ENCODE data around the gene BMP6. TPM values are rescaled to one million over a fixed set of nuclear protein-coding genes. Genes with fewer than 3 reads are reported as not detected.

The BMP6 gene
- total RNA-seq, 1 donor from 2014 or later, result 0.60 TPM

DNA sequence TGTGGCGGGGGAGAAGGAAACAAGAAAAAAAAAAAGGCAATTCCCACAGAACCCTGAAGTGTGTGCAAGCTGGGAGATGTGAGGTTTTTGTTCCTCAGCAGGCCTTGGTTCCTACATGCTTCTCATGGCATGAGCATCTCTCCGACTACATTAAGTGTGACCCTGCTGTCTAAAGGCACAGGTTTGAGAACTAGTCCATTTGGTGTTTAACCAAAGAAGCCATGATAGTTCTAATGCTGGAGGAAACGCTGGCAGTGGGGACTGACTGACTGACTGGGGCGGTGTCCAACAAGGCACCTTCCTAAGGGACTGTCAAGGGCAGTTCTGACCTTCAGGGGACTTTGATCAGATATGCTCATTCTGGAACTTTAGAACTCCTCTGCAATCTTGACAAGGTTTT lies 180.8 kb downstream of the BMP6 start:
- no peak for ATAC-seq

DNA sequence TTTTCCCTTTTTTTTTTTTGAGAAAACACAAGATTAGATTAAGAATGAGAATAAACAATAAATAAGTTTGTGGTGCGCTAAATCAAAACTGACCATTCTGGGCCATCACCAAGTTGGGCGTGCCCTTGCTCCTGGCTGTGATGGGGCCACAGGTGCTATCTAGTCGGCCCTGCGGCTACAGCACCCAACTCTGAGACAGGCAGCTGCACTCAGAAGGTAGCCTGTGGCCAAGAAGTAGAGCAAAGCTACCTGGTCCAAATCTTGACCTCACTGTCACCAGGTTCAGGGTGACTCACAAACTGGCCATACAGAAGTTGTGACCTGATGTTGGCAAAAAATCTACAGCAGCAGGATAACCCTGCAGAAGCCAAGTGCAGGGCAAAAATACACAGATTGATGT lies 181.3 kb downstream of the BMP6 start:
- ATAC-seq, result no peak

DNA sequence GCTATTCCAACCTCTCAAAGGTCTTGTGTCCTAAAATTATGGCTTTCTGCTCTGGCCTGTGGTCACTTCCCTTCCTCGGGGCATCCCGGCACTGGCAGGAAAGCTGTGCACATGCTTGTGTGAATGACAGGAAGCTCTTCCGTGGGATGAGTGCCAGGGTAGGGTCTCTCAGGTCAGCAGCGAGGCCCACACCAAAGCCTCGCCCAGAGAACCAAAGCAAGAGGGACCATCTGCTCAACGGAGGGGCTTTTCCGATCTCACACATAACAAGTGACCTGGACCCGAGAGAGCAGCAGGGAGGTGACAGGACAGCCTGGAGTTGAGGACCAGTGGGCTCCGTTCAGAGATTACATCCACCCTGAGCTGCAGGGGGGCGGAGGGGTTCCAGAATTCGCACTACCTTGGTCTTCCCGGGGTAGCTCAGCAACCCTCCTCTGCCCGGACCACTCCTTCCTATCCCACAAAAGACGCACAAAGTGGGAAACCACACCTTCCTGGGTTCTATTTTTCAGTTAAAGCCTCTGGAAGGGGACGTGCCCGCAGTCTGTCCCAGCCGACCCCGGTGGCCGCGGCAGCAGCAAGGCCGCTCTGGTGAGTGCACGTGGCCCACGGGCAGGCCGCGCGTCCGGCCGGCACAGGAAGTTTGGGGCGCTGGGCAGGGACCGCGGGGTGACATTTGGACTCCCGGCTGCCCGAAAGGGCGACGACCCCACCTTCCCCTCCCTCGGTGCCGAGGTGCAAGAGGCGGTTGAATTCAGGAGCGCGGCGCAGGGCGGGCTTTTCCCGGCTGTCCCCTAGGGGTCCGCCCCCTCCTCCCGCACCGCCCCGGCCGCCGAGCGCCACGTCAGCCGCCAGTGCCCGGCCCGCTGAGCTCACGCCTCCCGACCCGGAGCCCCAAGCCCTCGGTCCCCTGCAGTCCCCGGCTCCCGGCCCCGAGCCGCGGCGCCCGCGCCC lies 183.7 kb downstream of the BMP6 start:
- peak; percentile 43 for ATAC-seq

GRCh38 chr6:7910298-7910653 lies 184.4 kb downstream of the BMP6 start:
- ATAC-seq, result peak; percentile 44

- peak; percentile 88 for ATAC-seq
Observed at GRCh38 chr6:7910654-7911344, 184.9 kb downstream of the BMP6 start, which contains the start of gene TXNDC5. Gene TXNDC5, minus strand, starts transcription at chr6:7910788. Its CDS starts 12 bp downstream, at chr6:7910776.

DNA sequence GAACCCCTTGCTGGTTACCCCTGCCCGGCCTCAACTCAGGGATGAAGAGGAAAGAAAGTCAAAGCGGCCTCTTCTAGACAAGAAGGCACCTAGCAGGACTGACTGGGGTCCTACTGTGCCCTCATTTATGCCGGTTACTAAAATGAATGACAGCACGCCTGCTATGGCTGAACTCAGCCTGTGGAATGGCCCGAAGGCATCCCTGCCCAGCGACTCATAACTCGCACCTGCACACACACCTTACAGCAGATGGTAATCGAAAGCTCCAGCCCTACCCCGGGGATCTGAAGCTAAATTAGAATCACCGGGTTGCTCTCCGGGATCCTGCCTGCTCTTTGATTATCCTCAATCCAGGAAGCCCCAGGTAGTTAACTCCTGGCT lies 185.4 kb downstream of the BMP6 start:
- ATAC-seq, result peak; percentile 54

DNA sequence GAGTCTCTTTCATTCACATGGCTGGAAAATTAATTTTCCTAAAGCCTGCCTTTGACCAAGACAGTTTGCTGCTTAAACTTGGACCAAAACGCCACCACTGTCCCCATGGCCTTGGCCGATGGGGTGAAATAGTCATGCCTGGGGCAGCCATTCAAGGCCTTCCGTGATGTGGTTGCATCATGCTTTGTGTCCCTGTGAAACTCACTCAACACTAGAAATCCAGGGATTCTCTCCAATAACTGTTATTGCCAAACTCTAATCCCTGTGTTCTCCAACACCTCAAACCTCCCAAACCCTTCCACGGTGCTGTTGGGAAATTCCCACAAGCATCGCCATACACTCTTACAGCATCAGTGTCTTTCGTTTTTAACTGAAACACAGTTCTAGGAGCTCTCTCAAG lies 186.1 kb downstream of the BMP6 start:
- ATAC-seq, result no peak

GRCh38 chr6:7912736-7913517 lies 187.0 kb downstream of the BMP6 start:
- ATAC-seq, result no peak

- ATAC-seq, result no peak
Observed at GRCh38 chr6:7914311-7914710, 188.4 kb downstream of the BMP6 start.

GRCh38 chr6:7914991-7915789 lies 189.3 kb downstream of the BMP6 start:
- no peak for ATAC-seq

GRCh38 chr6:7916959-7917358 lies 191.1 kb downstream of the BMP6 start:
- ATAC-seq, result no peak

GRCh38 chr6:7917729-7918128 lies 191.8 kb downstream of the BMP6 start:
- ATAC-seq, result no peak

GRCh38 chr6:7918403-7918802 lies 192.5 kb downstream of the BMP6 start:
- ATAC-seq, result no peak

- peak; percentile 94 for ATAC-seq
Observed at GRCh38 chr6:7919871-7920270, 194.0 kb downstream of the BMP6 start.

DNA sequence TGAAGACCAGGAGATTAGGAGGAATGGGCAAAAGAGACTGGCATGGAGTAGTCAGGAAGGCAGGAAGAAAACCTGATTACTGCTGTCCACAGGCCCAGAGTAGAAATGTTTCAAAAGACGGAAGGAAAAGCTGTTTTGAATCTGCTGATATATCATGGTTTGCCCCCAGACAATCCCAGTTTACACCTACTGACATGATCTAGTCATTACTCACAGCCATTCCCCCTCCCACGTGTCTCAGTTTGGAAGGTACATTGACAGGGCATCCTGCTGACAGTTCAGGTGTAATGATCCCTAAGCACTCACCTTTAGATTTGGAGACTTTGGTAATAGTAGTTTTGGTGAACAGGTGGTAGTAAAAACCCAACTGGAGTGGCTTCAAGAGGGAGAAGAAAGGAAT lies 194.5 kb downstream of the BMP6 start:
- peak; percentile 61 for ATAC-seq

DNA sequence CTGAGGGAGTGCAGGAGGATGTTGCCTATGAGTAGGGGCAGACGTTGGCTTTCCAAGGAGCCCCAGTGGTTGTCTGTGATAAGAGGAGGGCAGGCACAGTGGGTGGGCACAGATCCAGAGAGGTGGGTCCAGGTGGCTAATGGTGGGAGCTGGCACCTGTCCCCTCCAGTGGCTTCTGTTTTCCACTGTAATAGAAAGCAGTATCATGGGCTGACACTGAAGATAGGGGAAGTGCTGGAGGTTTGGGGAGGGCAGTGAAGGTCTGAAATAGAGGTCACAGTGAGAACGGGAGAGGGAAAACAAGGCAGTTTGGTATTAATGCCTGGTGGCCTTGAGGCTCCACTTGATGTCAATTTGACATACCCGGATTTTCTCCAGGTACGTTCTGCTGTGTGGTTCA lies 195.1 kb downstream of the BMP6 start:
- ATAC-seq, result no peak

DNA sequence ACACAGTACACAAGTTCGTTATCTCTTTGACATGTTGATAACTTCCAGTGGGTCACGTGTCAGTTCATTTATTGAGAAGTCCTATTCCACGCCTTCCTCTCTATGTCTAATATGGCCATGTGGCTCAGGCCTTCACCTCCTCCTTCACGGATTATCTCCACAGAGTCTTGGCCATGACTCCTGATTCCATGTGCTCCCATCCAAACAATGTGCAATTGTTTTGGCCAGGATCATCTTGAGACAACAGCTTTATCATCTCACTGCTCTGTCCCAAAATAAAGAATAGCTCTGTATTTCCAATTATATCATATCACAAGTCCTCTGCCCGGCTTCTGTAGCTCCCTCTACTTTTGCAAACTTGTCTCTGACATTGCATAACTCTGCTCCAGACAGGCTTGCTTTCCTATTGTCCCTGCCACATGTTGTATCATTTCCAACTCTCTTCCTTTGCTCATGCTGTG lies 195.8 kb downstream of the BMP6 start:
- ATAC-seq, result no peak

- no peak for ATAC-seq
Observed at GRCh38 chr6:7922596-7922995, 196.7 kb downstream of the BMP6 start.

GRCh38 chr6:7924867-7925266 lies 199.0 kb downstream of the BMP6 start:
- no peak for ATAC-seq

All from esophagus mucosa (tissue), 1 donor.